DND-41 (cell line): ENCODE measurements around the gene ANGPTL5.

Experiments used
- CTCF ChIP-seq: IDR thresholded peaks from 2 replicates; pipeline ENCODE4 v1.5.1; 2012; ENCODE audit warnings: borderline replicate concordance, low read length, moderate library complexity, mild to moderate bottlenecking; ENCODE audit not compliant: poor library complexity, severe bottlenecking; ENCODE audit errors: extremely low read depth
- EZH2 ChIP-seq: IDR thresholded peaks from 3 replicates; pipeline ENCODE4 v1.6.1; 2012; ENCODE audit warnings: borderline replicate concordance, low read depth, mild to moderate bottlenecking, moderate library complexity, low read length, inconsistent platforms; ENCODE audit not compliant: severe bottlenecking

GRCh38 chr11:101915791-101916291 is 481 bp downstream of the ANGPTL5 start:
- TF ChIP-seq CTCF (no peak), EZH2 (no peak)
